Activated CD4-positive, alpha-beta T cell treated with anti-CD3 and anti-CD28 coated beads, Interleukin-2, Interleukin-4, amounts not matched to agents 100 ng/mL and 50 ng/mL, durations not matched to agents 16 hours and 8 hours (primary cell): ENCODE data around the gene CX3CR1.

Experiments used
- DNase-seq: peaks from one replicate; pipeline ENCODE4 v3.0.0-alpha.2; 2020; ENCODE audit warnings: low spot score

CX3CR1 gene

GRCh38 chr3:39222939-39223338 lies 56.9 kb downstream of the CX3CR1 start:
- DNase-seq, result no peak

- DNase-seq, result no peak
These were observed 57.4 kb downstream of the CX3CR1 start for GRCh38 chr3:39222462-39222861.

- no peak for DNase-seq
These were observed 58.7 kb downstream of the CX3CR1 start for GRCh38 chr3:39221141-39221530.

GRCh38 chr3:39220407-39221140 lies 59.3 kb downstream of the CX3CR1 start:
- no peak for DNase-seq

GRCh38 chr3:39219702-39220101 lies 60.1 kb downstream of the CX3CR1 start:
- no peak for DNase-seq

- DNase-seq, result peak; percentile 20
These were observed 63.6 kb downstream of the CX3CR1 start for GRCh38 chr3:39216176-39216790.

- no peak for DNase-seq
These were observed 66.2 kb downstream of the CX3CR1 start for GRCh38 chr3:39213613-39214012.
